Measurements from ENCODE around the gene PSME3.
"Not testable (repeated sequence)": the region's sequence is repeated elsewhere in the genome, so short reads cannot be mapped to it uniquely, and the experiment has no call there.

PSME3 gene

DNA sequence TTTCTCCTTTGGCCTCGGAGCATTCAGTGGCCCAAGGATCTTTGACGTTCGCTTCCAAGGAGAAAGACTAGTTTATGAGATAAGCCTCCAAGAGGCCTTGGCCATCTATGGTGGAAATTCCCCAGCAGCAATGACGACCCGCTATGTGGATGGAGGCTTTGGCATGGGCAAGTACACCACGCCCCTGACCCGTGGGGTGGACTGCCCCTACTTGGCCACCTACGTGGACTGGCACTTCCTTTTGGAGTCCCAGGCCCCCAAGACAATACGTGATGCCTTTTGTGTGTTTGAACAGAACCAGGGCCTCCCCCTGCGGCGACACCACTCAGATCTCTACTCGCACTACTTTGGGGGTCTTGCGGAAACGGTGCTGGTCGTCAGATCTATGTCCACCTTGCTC is 19.2 kb downstream of the PSME3 start:
- no peaks in the 10 kb centered on the region for H3K9me3 ChIP-seq (ENCODE audit: control insufficient read depth, insufficient read depth, low read depth, low read length)
- H3K4me1 ChIP-seq (ENCODE audit: control insufficient read depth, insufficient read depth, low read length): no peaks in the 10 kb centered on the region
- H3K27ac ChIP-seq (ENCODE audit: low read depth, low read length): no peak overlapping the region
- H3K4me3 ChIP-seq (ENCODE audit: low read depth, low read length): no peak overlapping the region
- peaks cover 4% of the 10 kb centered on the region; the same call in 1 of the 2 replicates for H3K36me3 ChIP-seq (ENCODE audit: control insufficient read depth, insufficient read depth, low read length)
- H3K9ac ChIP-seq (ENCODE audit: low read length): no peak overlapping the region
- no peaks in the 10 kb centered on the region for H3K27me3 ChIP-seq (ENCODE audit: control insufficient read depth, insufficient read depth, low read length)

DNA sequence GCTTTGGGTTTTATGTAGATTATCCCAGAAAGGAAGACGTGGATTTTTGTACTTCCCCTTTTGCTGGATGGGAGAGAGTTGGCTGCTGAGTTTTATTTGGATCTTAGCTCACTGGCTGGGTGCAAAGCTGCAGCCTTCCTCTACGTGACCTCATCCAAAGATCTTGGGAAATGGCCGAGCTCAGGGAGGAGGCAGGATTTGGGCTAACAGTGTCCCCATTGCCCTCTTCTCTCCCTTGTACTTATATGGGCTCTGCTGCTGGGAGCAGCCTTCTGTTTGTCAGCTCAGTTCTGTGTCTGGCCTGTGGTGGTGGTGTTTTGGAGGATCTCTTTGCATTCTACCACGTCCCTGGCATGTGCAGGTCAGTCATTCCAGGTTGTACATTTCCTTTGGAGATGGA is 19.8 kb downstream of the PSME3 start:
- Histone ChIP-seq H3K27ac (ENCODE audit: low read depth, low read length) (no peak overlapping the region), H3K9ac (ENCODE audit: low read length) (no peak overlapping the region), H3K4me3 (ENCODE audit: low read depth, low read length) (no peak overlapping the region), H3K4me1 (ENCODE audit: control insufficient read depth, insufficient read depth, low read length) (no peaks in the 10 kb centered on the region), H3K9me3 (ENCODE audit: control insufficient read depth, insufficient read depth, low read depth, low read length) (no peaks in the 10 kb centered on the region), H3K27me3 (ENCODE audit: control insufficient read depth, insufficient read depth, low read length) (no peaks in the 10 kb centered on the region), H3K36me3 (ENCODE audit: control insufficient read depth, insufficient read depth, low read length) (peaks cover 4% of the 10 kb centered on the region; the same call in 1 of the 2 replicates)

DNA sequence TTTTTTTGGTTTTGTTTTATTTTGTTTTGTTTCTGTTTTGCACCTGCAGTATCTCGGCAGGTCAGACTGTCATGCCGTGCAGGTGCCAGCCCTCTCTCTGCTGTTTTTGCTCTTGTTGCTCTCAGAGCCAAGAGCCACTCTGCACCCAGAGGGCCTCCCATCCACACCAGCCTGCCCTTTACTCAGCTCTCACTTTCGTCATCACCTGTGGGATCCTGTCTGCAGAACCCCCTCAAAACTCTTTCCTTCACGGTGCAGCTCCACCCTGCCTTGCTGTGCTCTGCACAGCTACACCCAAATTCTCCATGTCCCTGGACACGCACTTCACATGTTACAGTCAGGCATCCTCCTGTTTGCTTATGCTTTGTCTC is 20.4 kb downstream of the PSME3 start:
- H3K4me3 ChIP-seq (ENCODE audit: low read depth, low read length): no peak overlapping the region
- H3K9ac ChIP-seq (ENCODE audit: low read length): no peak overlapping the region
- no peaks in the 10 kb centered on the region for H3K4me1 ChIP-seq (ENCODE audit: control insufficient read depth, insufficient read depth, low read length)
- H3K27ac ChIP-seq (ENCODE audit: low read depth, low read length): no peak overlapping the region
- H3K27me3 ChIP-seq (ENCODE audit: control insufficient read depth, insufficient read depth, low read length): no peaks in the 10 kb centered on the region
- H3K9me3 ChIP-seq (ENCODE audit: control insufficient read depth, insufficient read depth, low read depth, low read length): no peaks in the 10 kb centered on the region
- peaks cover 4% of the 10 kb centered on the region; the same call in 1 of the 2 replicates for H3K36me3 ChIP-seq (ENCODE audit: control insufficient read depth, insufficient read depth, low read length)

DNA sequence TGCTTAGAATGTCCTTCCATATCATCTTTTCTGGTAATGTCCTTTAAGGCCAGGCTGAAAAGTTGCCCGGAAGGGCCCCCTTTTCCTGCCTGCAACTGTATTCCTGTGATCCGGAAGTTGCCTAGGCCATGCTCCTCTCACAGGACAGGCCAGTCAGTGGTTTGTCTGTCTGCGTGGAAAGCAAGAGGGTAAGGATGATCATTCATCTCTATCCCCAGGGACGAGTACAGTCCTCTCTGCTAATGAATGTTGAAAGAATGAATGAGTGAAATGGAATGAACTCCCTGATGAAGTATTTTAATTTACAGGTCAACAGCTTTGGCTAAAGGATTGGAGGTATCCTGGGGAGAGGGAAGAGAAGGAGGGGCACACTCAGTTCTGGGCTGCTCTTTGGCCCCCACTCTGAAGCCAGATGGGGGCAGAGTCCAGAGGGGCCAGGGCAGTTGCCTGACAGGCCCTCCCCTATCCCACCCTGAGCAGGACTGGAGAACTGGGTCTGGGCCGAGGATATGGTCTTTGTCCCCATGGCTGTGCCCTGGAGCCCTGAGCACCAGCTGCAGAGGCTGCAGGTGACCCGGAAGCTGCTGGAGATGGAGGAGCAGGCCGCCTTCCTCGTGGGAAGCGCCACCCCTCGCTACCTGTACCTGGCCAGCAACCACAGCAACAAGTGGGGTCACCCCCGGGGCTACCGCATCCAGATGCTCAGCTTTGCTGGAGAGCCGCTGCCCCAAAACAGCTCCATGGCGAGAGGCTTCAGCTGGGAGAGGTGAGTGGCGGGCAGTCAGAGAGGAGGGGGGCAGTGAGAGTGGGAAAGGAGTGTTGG is 21.0 kb downstream of the PSME3 start:
- no peak overlapping the region for H3K9ac ChIP-seq (ENCODE audit: low read length)
- no peak overlapping the region for H3K27ac ChIP-seq (ENCODE audit: low read depth, low read length)
- H3K4me3 ChIP-seq (ENCODE audit: low read depth, low read length): no peak overlapping the region
- no peaks in the 10 kb centered on the region for H3K27me3 ChIP-seq (ENCODE audit: control insufficient read depth, insufficient read depth, low read length)
- no peaks in the 10 kb centered on the region for H3K4me1 ChIP-seq (ENCODE audit: control insufficient read depth, insufficient read depth, low read length)
- H3K36me3 ChIP-seq (ENCODE audit: control insufficient read depth, insufficient read depth, low read length): peaks cover 4% of the 10 kb centered on the region; the same call in 1 of the 2 replicates
- no peaks in the 10 kb centered on the region for H3K9me3 ChIP-seq (ENCODE audit: control insufficient read depth, insufficient read depth, low read depth, low read length)

DNA sequence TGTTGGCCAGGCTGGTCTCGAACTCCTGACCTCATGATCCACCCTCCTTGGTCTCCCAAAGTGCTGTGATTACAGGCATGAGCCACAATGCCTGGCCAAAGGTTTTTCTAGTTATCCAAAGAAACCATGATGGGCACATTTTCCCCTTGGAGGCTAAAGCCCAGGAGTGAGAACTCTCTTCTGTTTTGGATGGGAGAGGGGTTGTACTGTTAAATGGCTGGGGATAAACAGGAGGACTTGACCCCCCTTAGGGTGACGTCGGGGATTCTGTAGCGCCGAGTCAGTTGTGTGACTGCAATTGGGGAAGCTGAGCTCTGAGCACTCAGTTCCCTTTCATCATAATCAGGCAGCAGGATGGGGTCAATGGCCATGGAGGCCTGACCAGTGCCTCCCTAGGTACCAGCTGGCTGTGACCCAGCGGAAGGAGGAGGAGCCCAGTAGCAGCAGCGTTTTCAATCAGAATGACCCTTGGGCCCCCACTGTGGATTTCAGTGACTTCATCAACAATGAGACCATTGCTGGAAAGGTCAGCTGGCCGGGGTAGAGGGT is 21.9 kb downstream of the PSME3 start:
- H3K27ac ChIP-seq (ENCODE audit: low read depth, low read length): no peak overlapping the region
- H3K4me3 ChIP-seq (ENCODE audit: low read depth, low read length): no peak overlapping the region
- no peaks in the 10 kb centered on the region for H3K4me1 ChIP-seq (ENCODE audit: control insufficient read depth, insufficient read depth, low read length)
- H3K36me3 ChIP-seq (ENCODE audit: control insufficient read depth, insufficient read depth, low read length): peaks cover 4% of the 10 kb centered on the region; the same call in 1 of the 2 replicates
- no peaks in the 10 kb centered on the region for H3K27me3 ChIP-seq (ENCODE audit: control insufficient read depth, insufficient read depth, low read length)
- no peaks in the 10 kb centered on the region for H3K9me3 ChIP-seq (ENCODE audit: control insufficient read depth, insufficient read depth, low read depth, low read length)
- H3K9ac ChIP-seq (ENCODE audit: low read length): no peak overlapping the region

DNA sequence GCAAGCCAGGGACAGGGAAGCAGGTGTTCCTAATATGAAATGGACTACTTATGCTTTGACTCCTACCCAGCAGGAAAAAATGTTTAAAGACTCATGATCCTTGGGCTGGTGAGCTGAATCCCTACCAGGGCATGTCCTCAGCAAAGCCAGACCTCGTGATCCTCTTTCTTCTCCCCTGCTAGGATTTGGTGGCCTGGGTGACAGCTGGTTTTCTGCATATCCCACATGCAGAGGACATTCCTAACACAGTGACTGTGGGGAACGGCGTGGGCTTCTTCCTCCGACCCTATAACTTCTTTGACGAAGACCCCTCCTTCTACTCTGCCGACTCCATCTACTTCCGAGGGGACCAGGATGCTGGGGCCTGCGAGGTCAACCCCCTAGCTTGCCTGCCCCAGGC is 22.9 kb downstream of the PSME3 start:
- not testable (repeated sequence) for H3K27me3 ChIP-seq (ENCODE audit: control insufficient read depth, insufficient read depth, low read length); H3K9ac ChIP-seq (ENCODE audit: low read length); H3K27ac ChIP-seq (ENCODE audit: low read depth, low read length); H3K36me3 ChIP-seq (ENCODE audit: control insufficient read depth, insufficient read depth, low read length); H3K4me1 ChIP-seq (ENCODE audit: control insufficient read depth, insufficient read depth, low read length); H3K4me3 ChIP-seq (ENCODE audit: low read depth, low read length); H3K9me3 ChIP-seq (ENCODE audit: control insufficient read depth, insufficient read depth, low read depth, low read length)

DNA sequence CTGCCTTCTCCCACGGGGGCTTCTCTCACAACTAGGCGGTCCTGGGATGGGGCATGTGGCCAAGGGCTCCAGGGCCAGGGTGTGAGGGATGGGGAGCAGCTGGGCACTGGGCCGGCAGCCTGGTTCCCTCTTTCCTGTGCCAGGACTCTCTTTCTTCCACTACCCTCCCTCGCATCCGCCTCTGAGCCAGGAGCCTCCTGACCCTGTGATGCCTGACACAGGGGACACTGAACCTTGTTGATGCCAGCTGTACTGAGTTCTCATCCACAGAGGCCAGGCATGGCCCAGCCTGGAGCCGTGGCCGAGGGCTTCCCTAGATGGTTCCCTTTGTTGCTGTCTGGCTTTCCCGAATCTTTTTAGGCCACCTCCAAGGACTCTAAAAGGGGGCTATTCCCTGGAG is 23.3 kb downstream of the PSME3 start:
- not testable (repeated sequence) for H3K4me1 ChIP-seq (ENCODE audit: control insufficient read depth, insufficient read depth, low read length); H3K27ac ChIP-seq (ENCODE audit: low read depth, low read length); H3K9me3 ChIP-seq (ENCODE audit: control insufficient read depth, insufficient read depth, low read depth, low read length); H3K27me3 ChIP-seq (ENCODE audit: control insufficient read depth, insufficient read depth, low read length); H3K4me3 ChIP-seq (ENCODE audit: low read depth, low read length); H3K9ac ChIP-seq (ENCODE audit: low read length); H3K36me3 ChIP-seq (ENCODE audit: control insufficient read depth, insufficient read depth, low read length)

DNA sequence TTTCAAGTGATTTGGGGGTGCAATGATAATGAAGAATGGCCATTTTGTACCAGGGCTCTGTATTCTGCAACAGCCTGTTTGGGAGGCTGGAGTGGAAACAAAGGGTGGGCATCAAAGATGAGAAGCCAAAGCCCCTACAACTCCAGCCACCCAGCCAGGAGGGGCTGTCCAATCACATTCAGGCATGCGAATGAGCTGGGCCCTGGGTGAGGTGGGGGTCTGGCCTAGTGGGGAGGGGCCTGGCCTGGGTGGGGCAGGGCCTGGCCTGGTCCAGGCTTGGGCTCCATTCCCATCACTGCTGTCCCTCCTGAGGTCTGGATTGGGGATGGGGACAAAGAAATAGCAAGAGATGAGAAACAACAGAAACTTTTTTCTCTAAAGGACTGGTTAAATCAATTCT is 24.2 kb downstream of the PSME3 start:
- H3K9me3 ChIP-seq (ENCODE audit: control insufficient read depth, insufficient read depth, low read depth, low read length): no peaks in the 10 kb centered on the region

DNA sequence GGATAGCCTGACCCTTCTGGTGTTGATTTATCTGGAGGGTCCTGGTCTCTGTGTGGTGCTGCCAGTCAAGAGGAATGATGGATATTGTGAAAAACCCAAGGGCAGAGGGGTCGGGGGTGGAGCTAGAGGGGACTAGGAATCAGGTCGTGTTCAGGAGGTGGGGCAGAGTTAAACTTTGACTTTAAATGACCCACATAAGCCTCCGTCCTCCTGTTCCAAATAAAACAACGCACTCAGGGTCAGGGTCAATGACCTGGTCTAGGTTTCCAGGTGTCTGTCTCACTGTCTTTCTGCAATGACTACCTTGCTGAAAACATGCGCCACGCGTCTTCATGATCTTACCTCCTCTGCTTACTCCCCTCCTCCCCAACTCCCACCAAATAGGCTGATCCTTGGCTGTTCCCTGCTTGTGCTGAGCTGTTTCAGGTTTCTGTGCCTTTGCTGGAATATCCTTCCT is 32.5 kb downstream of the PSME3 start:
- Histone ChIP-seq H3K27ac (ENCODE audit: low read depth, low read length) (no peak overlapping the region), H3K9ac (ENCODE audit: low read length) (no peak overlapping the region), H3K36me3 (ENCODE audit: control insufficient read depth, insufficient read depth, low read length) (no peaks in the 10 kb centered on the region), H3K9me3 (ENCODE audit: control insufficient read depth, insufficient read depth, low read depth, low read length) (peaks cover 3% of the 10 kb centered on the region; the same call in 1 of the 2 replicates), H3K4me3 (ENCODE audit: low read depth, low read length) (no peak overlapping the region), H3K27me3 (ENCODE audit: control insufficient read depth, insufficient read depth, low read length) (no peaks in the 10 kb centered on the region), H3K4me1 (ENCODE audit: control insufficient read depth, insufficient read depth, low read length) (no peaks in the 10 kb centered on the region)

More for the DNA sequence above, 24.2 kb downstream of the PSME3 start:
- Histone ChIP-seq H3K4me3 (ENCODE audit: low read depth, low read length) (no peak overlapping the region), H3K27ac (ENCODE audit: low read depth, low read length) (no peak overlapping the region), H3K4me1 (ENCODE audit: control insufficient read depth, insufficient read depth, low read length) (no peaks in the 10 kb centered on the region), H3K36me3 (ENCODE audit: control insufficient read depth, insufficient read depth, low read length) (peaks cover 4% of the 10 kb centered on the region; the same call in 1 of the 2 replicates), H3K9ac (ENCODE audit: low read length) (no peak overlapping the region), H3K27me3 (ENCODE audit: control insufficient read depth, insufficient read depth, low read length) (no peaks in the 10 kb centered on the region)

DNA sequence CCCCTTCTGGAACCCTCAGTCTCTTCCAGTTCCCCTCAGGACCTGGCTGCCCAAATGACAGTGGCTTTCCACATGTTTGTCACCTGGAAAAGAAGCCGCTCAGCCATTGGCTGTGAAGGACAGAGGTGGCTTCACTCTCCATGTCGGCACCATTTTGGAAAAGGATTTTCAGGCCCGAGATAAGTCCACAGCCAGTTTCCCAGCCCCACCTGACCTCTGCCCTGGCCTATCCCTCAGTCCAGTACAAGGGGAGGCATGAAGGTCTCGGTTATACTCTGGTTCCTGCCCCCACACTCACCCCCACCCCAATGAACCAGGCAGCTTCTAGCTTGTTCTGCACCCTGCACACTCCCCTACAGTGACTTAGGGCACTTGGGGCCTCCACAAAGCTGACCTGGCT is 33.0 kb downstream of the PSME3 start:
- H3K4me1 ChIP-seq (ENCODE audit: control insufficient read depth, insufficient read depth, low read length): no peaks in the 10 kb centered on the region
- H3K9me3 ChIP-seq (ENCODE audit: control insufficient read depth, insufficient read depth, low read depth, low read length): peaks cover 5% of the 10 kb centered on the region; the same call in 1 of the 2 replicates
- no peaks in the 10 kb centered on the region for H3K27me3 ChIP-seq (ENCODE audit: control insufficient read depth, insufficient read depth, low read length)
- no peak overlapping the region for H3K9ac ChIP-seq (ENCODE audit: low read length)
- H3K4me3 ChIP-seq (ENCODE audit: low read depth, low read length): no peak overlapping the region
- no peak overlapping the region for H3K27ac ChIP-seq (ENCODE audit: low read depth, low read length)
- no peaks in the 10 kb centered on the region for H3K36me3 ChIP-seq (ENCODE audit: control insufficient read depth, insufficient read depth, low read length)

Measured in HUES6 (cell line).